GM19324 (cell line): Measurements from ENCODE around the gene KCNT1.

Experiments used
- ATAC-seq: cut with Tn5 transposase; IDR thresholded peaks from one replicate; pipeline ENCODE4 v1.9.1; 2021; ENCODE audit warnings: mild to moderate bottlenecking, moderate library complexity; ENCODE audit not compliant: unreplicated experiment, low FRiP score

KCNT1 gene

DNA sequence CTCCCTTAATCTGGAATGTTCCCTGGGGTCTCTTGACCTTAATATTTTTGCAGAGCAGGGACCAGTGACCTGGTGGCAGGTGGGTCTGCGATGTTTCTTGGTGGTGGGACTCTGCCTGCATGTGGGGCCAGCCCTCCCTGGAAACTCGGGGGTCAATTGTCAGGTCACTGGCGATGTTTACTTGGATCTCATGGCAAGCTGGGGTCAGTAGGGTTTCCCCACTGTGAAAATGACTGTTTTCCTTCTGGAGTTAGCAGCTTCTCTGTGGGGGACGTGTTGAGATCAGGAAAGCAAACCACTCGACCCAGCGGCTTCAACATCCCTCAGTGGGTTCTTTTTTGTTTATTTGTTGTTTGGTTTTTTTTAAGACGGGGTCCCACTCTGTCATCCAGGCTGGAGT lies 73.9 kb downstream of the KCNT1 start:
- ATAC-seq = no peak

DNA sequence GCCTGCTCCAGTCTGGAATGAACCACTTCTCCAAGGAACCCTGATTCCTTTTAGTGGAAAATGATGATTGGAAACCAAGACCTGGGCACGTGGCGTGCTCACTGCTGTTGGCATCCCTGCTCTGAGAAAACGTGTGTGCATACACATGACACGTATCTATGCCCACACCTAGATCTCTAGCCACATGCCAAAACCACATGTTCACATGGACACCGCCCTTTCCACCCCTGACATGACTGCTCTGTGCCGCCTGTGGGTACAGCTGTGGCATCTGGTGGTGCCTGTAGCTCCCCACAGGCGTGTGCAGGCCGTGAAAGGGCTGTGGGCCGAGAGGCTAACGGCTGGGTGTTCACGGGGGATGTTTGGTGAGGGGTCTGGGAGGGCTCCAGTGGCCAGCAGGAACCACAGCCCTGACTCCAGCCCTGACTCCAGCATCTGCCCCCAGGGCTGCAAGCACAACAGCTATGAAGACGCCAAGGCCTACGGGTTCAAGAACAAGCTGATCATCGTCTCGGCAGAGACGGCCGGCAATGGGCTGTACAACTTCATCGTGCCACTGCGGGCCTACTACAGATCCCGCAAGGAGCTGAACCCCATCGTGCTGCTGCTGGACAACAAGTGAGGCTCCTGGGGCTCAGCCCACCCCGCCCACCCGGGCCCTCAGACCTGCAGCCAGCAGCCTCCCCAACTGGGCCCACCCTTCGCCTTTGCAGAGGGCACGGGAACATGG lies 75.1 kb downstream of the KCNT1 start:
- ATAC-seq = no peak

- no peak for ATAC-seq
Measured at GRCh38 chr9:135777623-135778177, 75.7 kb downstream of the KCNT1 start.

DNA sequence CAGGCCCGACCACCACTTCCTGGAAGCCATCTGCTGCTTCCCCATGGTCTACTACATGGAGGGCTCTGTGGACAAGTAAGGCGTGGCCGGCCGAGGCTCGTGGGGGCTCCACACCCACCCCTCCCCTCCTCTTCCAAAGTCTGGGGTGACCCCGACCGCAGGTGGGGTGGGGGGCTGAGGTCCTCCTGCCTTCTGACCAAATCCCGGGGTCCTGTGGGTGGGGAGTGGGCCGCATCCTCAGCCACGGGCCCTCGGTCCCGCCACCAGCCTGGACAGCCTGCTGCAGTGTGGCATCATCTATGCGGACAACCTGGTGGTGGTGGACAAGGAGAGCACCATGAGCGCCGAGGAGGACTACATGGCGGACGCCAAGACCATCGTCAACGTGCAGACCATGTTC lies 76.4 kb downstream of the KCNT1 start:
- no peak for ATAC-seq

DNA sequence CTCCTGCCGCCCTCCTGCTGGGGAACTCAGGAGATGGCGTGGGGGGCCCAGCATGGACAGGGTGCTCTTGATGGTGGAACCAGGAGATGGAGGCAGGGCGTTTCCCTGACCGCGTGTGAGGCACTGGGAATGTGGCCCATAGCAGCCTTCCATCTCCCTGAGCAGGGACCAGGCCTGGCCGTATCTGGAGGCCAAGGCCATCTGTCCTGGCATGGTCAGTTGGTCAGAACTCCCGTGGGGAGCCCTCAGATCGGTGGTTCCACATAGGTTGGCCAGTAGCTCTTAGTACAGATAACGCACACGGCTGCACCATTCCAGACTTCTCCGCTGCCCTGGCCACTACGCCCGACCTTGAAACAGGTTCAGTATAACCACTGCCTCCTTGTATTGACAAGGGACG lies 77.6 kb downstream of the KCNT1 start:
- ATAC-seq = no peak

- ATAC-seq = no peak
Measured at GRCh38 chr9:135780086-135780485, 78.1 kb downstream of the KCNT1 start.

DNA sequence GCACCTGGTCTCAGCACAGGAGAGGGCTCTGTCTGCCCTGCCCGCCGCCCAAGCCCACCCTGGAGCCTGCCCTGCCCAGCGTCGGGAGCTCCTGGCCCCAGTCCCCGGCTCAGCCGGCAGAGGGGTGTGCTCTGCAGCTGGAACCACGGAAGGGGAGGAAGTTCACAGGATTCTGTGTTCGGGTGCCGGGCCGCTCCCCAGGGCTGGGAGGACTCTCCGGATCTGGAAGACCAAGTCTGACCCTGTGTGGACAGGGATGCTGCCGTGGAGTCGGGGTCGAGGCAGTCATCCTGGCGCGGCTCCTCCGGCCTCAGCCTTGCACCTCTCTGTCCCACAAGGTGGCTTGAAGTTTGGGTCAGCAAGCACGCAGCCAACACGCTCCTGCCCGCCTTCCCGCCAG lies 78.6 kb downstream of the KCNT1 start:
- ATAC-seq = no peak

DNA sequence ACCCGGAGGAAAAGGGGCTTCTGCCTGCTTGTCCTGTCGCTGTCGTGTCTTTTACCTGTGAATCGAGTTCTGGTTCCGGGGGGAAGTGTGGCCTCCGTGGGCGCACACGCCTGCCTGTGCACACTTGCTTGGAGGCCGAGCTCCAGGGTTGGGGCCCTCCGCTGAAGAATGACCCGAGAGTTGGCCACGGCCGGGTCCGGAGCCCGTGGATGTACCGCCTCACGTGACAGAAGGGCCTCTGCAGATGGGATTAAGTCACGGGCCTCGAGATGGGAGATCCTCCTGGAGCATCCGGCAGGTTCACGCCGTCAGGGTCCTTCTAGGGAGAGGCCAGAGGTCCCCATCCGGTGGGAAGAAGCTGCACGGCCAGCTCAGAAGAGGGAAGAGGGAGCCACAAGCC lies 81.0 kb downstream of the KCNT1 start:
- no peak for ATAC-seq

DNA sequence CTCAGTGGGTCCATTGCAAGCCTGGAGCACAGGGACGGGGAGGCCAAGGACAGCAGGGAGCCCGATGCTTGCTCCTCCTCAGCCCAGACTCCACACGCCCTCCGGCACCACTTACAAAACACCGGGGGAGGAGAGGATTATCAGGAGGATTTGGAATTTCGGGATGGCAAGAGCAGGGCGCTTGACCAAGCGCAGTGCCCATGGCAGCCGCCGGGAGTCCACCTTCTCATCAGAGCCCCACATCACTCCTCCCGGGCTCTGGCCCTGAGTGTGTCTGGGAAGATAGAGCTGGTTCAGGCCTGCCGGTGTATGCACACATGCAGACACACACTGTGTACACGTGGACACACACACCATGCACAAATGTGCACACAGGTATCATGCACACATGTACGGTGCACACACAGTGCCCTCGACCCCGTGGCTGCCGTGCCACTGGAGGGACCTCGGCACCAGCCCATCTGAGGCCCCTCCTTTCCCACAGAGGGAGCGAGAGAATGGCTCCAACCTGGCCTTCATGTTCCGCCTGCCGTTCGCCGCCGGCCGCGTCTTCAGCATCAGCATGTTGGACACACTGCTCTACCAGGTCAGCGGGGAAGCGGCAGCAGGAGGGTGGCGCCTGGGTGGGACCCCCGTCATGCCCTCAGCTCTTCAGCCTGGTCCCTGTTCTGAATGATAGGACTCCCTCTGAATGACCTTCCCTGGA lies 81.7 kb downstream of the KCNT1 start:
- ATAC-seq = no peak

DNA sequence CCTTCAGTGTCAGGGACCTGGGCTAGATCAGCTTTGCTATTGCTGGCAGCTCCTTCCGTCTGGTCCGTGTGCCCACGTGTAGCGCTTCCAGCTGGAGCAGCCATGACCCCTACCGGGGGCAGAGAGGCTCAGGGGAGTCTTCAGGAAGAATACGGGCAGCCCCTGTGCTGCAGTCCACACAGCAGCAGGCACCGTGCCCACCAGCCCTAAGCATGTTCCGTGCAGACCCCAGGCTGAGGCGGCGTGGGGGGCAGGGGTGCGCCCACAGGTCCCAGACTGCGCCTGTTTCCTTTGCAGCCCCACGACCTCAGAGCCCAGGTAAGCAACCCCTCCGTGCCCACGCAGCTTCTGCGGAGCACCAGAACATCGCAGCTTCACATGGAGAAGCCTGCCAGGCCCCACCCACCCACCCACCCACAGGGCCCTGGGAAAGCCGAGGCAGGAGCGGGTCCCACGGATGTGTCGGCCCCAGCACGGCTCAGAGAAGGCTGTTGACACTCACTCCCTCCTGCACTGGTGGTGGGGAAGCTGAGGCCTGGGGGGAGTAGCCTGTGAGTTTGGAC lies 83.1 kb downstream of the KCNT1 start:
- ATAC-seq = no peak

DNA sequence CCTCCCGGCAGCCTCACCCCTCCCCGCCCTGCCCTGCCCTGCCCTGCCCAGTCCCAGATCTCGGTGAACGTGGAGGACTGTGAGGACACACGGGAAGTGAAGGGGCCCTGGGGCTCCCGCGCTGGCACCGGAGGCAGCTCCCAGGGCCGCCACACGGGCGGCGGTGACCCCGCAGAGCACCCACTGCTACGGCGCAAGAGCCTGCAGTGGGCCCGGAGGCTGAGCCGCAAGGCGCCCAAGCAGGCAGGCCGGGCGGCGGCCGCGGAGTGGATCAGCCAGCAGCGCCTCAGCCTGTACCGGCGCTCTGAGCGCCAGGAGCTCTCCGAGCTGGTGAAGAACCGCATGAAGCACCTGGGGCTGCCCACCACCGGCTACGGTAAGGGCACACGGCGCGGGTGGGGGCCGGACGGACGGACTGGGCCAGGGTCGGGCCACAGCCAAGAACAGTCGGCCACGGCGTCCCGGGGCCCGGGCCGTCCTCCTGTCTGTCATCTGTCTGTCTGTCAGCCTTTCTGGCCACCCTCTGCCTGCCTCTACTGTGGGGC lies 84.2 kb downstream of the KCNT1 start:
- ATAC-seq = no peak

DNA sequence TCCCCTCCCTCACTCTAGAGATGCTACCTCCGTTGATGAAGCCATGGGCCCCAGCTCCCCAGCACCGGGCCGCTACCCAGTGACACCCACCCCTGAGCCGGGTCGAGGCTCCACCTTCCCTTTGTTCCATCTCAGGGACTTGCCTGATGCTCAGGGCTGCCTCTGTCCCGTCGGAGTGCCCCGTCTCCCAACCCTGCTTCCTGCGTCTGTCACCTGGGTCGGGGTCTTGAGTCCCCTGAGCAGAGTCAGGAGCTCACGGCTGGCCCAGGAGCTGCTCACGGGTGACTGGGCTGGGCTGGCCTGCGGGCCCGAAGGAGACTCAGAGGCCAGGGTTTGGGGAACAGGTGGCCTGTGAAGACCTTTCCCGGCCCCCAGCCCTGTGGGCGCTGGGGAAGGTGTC lies 85.3 kb downstream of the KCNT1 start:
- ATAC-seq = no peak

DNA sequence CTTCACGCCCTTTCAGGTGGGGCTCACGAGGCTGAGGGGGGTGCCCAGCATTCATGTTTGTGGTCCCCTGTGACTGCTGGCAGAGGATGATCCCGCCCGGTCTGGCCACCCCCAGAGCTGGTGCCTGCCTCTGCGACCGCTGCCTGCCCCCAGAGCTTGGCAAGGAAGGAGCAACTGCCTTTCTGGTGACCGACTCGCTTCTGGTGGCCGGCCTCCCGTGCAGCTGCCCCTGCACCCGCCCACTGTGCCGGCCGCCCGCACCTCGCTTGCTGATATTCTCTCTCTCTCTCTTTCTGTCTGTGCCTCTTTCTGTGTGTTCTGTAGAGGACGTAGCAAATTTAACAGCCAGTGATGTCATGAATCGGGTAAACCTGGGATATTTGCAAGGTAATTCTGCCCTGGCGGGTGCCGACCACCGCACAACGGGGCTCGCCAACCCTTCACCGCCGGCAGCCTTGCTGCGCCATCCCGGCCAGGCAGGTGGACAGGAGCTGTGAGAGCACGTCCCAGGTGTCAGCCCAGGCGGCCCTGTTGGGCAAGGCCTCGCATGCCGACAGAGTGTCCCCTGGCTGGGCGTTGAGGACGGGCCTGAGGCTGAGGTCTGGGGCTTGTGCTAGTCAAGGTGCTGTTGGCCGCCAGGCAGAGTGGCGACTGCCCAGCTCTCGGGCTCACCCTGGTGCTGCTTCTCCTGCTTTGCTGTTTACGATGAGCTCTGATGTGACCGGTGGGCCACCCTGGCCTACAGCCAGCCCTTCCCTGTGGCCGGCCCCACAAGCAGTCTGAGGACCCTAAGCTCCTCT lies 86.0 kb downstream of the KCNT1 start:
- no peak for ATAC-seq

GRCh38 chr9:135788576-135789300 lies 86.8 kb downstream of the KCNT1 start:
- ATAC-seq = no peak

DNA sequence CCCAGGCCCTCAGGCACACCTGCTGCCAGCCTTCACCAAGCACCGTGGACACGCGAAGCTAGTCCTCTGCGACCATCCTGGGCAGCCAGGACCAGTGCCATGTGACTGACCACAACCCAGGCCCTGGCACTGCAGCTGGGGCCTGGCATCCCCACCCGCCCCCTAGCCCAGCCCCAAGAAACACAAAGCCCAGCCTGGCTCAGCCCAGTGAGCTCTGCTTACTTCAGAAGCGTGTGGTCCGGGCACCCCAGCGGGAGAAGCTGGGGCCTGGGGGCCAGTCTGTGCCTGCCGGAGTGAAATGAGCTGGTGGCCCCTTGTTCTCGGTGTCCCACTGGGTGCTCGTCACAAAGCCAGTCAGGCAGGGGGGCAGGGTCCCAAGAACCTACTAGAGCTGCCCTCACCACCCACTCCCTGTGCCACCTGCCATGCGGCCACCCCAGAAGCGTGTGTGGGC lies 87.9 kb downstream of the KCNT1 start:
- no peak for ATAC-seq

GRCh38 chr9:135790356-135790755 lies 88.4 kb downstream of the KCNT1 start:
- ATAC-seq = no peak

DNA sequence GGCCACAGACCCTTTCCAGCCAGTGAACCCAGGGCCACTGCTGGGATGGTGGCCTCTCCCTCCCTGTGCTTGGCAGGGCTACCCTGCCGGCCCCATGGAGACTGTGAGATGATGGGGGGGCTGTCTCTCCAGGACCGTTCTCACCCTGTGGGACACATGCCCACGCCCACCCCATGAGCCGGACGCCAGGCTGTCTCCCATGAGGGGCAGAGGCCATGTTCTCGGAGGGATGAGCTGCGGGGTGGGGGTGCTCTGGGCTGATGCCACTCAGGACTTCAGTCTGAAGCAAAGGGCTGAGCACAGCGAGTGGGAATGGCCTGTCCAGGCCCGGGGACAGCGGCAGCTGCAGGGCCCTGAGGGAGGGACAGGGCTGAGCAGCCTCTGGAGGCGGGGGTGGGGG lies 88.9 kb downstream of the KCNT1 start:
- no peak for ATAC-seq

GRCh38 chr9:135791431-135792267 lies 89.7 kb downstream of the KCNT1 start:
- no peak for ATAC-seq
